Osteoblast (primary cell): ENCODE data around the gene NKPD1. TPM values are rescaled to one million over a fixed set of nuclear protein-coding genes. Genes with fewer than 3 reads are reported as not detected.

Source experiments
- DNase-seq: peaks from one replicate; pipeline ENCODE4 v3.0.0; 2011; ENCODE audit warnings: low spot score, mixed read lengths; ENCODE audit not compliant: insufficient read length; ENCODE audit errors: missing footprints
- H2AFZ ChIP-seq: 2 replicates; pipeline ENCODE4 v1.6.0; 2011; ENCODE audit warnings: mild to moderate bottlenecking, low read length
- H3K27ac ChIP-seq: 2 replicates; pipeline ENCODE4 v1.5.1; 2011; ENCODE audit warnings: mild to moderate bottlenecking, low read depth, low read length, moderate library complexity
- H3K27me3 ChIP-seq: 2 replicates; pipeline ENCODE4 v1.6.0; 2012; ENCODE audit warnings: mild to moderate bottlenecking, control low read depth, inconsistent platforms, low read length, moderate library complexity; ENCODE audit not compliant: insufficient read depth
- H3K36me3 ChIP-seq: 2 replicates; pipeline ENCODE4 v1.5.1; 2011; ENCODE audit warnings: mild to moderate bottlenecking, low read length, control low read depth, moderate library complexity; ENCODE audit not compliant: insufficient read depth
- H3K4me1 ChIP-seq: 2 replicates; pipeline ENCODE4 v1.5.1; 2011; ENCODE audit warnings: mild to moderate bottlenecking, low read length, control low read depth, moderate library complexity; ENCODE audit not compliant: insufficient read depth
- H3K4me2 ChIP-seq: 2 replicates; pipeline ENCODE4 v1.6.0; 2011; ENCODE audit warnings: mild to moderate bottlenecking, low read length; ENCODE audit not compliant: insufficient read depth
- H3K4me3 ChIP-seq: fragments of 200-600 bp; sonication (generic); 3 replicates; pipeline ENCODE4 v1.5.1; 2012; ENCODE audit warnings: mild to moderate bottlenecking, low read length, inconsistent platforms; ENCODE audit not compliant: insufficient read depth
- H3K79me2 ChIP-seq: 2 replicates; pipeline ENCODE4 v1.6.0; 2012; ENCODE audit warnings: mild to moderate bottlenecking, low read length, control low read depth, inconsistent platforms; ENCODE audit not compliant: insufficient read depth
- H3K9me3 ChIP-seq: 2 replicates; pipeline ENCODE4 v1.5.1; 2011; ENCODE audit warnings: low read depth, low read length, control low read depth
- H4K20me1 ChIP-seq: 2 replicates; pipeline ENCODE4 v1.6.0; 2012; ENCODE audit warnings: mild to moderate bottlenecking, low read length, control low read depth; ENCODE audit not compliant: insufficient read depth
- total RNA-seq: library from RNA; depleted of rRNA; stranded (reverse); fragments of >200 nt; gene quantifications from 2 replicates; pipeline ENCODE4 v1.2.3, GENCODE V29; 2012
- TF ChIP-seq, protein P1 (sequence below): IDR thresholded peaks from 2 replicates; pipeline ENCODE4 v1.5.1; 2011; ENCODE audit warnings: mild to moderate bottlenecking, low read depth, low read length, moderate library complexity; ENCODE audit errors: extremely low read depth

Gene NKPD1
- total RNA-seq, 1 donor = not detected

DNA sequence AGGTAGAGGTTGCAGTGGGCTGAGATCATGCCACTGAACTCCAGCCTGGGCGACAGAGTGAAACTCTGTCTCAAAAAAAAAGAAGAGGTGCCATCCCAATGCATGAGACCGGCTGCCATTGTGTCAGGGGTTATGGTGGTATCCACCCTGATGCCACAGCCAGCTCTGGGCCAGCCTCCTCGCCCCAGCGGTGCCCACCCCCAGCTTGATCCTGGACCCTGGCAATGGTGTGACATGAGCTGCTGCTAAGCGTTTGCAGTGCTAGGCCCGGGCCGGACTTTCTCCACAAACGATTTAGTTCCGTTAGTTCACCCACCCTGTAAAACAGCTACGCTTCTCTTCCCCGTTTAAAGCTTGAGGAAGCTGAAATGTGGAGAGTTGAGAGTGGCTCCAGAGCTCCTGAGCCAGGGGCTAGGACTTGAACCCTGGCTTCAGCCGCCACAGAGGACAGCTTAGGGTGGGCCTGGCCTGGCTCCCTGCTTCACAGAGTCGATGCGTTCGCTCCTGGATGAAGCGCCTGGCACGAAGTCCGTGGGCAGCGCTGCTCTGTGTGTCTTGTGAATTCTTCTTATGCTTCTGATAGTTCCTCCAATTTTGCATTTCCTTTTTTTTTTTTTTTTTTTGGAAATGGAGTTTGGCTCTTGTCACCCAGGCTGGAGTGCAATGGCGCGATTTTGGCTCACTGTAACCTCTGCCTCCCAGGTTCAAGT is 25.5 kb downstream of the NKPD1 start:
- Histone ChIP-seq H4K20me1 (peaks cover 42% of the 10 kb centered on the region), H3K4me2 (no peak overlapping the region), H2AFZ (no peak overlapping the region), H3K27ac (no peak overlapping the region), H3K9me3 (no peaks in the 10 kb centered on the region), H3K4me1 (peaks cover 3% of the 10 kb centered on the region), H3K36me3 (no peaks in the 10 kb centered on the region), H3K79me2 (peaks cover 86% of the 10 kb centered on the region), H3K27me3 (no peaks in the 10 kb centered on the region), H3K4me3 (no peak overlapping the region)
- DNase-seq = peak; percentile 58
- TF ChIP-seq, protein P1, sequence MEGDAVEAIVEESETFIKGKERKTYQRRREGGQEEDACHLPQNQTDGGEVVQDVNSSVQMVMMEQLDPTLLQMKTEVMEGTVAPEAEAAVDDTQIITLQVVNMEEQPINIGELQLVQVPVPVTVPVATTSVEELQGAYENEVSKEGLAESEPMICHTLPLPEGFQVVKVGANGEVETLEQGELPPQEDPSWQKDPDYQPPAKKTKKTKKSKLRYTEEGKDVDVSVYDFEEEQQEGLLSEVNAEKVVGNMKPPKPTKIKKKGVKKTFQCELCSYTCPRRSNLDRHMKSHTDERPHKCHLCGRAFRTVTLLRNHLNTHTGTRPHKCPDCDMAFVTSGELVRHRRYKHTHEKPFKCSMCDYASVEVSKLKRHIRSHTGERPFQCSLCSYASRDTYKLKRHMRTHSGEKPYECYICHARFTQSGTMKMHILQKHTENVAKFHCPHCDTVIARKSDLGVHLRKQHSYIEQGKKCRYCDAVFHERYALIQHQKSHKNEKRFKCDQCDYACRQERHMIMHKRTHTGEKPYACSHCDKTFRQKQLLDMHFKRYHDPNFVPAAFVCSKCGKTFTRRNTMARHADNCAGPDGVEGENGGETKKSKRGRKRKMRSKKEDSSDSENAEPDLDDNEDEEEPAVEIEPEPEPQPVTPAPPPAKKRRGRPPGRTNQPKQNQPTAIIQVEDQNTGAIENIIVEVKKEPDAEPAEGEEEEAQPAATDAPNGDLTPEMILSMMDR = no peak

DNA sequence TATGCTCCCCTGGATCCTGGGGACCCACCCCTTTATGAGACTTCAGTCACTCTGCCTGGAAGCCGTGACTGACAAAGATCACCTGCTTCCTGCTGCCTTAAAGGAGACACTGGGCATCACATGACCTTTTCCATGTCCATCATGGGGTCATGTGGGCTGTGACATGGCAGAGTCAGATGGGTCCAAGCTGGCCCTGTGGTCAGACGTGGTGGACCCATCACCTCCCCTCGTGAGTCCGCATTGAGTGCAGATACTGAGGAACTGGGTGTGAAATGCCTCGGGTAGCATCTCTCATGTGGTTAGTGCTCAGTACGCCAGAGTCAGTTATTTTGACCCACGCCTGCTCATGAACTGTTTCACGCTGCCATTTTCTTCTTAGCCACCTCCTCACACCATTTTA is 27.1 kb downstream of the NKPD1 start:
- Histone ChIP-seq H2AFZ (no peak overlapping the region), H3K4me3 (no peak overlapping the region), H3K4me1 (peaks cover 3% of the 10 kb centered on the region), H3K27me3 (no peaks in the 10 kb centered on the region), H3K9me3 (no peaks in the 10 kb centered on the region), H3K36me3 (no peaks in the 10 kb centered on the region), H3K79me2 (peaks cover 91% of the 10 kb centered on the region), H3K27ac (no peak overlapping the region), H3K4me2 (no peak overlapping the region), H4K20me1 (peaks cover 56% of the 10 kb centered on the region)
- TF ChIP-seq, protein P1 = no peak
- DNase-seq = peak; percentile 37

DNA sequence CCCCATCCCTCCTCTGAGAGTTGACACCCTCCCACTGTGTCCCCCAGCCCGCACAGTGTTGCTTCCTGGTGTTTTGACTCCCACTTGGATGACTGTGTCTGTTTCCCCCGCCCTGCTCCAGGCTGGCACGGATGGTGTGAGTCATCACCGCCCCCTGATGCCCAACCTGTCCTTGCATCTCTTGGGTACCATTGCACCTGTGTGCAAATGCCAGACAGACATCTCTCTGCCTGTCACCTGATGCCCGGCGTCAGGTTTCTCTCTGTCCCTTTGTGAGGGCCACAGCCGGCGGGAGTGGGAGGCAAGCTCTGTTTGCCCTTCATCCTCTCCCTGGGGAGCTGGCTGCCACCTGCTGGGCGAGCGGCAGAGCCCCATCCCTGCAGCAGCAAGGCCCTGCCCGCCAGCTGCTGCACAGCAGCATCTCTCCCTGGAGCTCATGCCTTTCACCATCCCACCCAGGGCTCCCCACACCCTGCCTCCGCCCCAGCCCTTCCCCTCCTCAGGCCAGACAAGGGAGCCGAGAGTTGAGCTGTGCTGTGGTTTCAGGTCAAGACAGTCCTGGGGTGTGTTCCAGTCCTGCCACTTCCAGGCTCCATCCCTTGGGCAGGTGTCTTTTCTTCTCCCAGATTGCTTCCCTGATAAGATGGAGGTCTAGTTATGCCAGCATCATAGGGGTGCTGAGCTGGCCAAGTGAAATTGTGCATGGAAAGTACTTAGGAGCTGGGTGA is 29.7 kb downstream of the NKPD1 start:
- no peaks in the 10 kb centered on the region for H3K36me3 ChIP-seq
- no peak overlapping the region for H3K4me2 ChIP-seq
- H3K27me3 ChIP-seq = no peaks in the 10 kb centered on the region
- H2AFZ ChIP-seq = no peak overlapping the region
- peaks cover 89% of the 10 kb centered on the region for H3K79me2 ChIP-seq
- no peak overlapping the region for H3K4me3 ChIP-seq
- H3K9me3 ChIP-seq = no peaks in the 10 kb centered on the region
- DNase-seq = peak; percentile 75
- peaks cover 59% of the 10 kb centered on the region for H4K20me1 ChIP-seq
- peaks cover 3% of the 10 kb centered on the region for H3K4me1 ChIP-seq
- TF ChIP-seq, protein P1 = peak; percentile 12
- no peak overlapping the region for H3K27ac ChIP-seq

DNA sequence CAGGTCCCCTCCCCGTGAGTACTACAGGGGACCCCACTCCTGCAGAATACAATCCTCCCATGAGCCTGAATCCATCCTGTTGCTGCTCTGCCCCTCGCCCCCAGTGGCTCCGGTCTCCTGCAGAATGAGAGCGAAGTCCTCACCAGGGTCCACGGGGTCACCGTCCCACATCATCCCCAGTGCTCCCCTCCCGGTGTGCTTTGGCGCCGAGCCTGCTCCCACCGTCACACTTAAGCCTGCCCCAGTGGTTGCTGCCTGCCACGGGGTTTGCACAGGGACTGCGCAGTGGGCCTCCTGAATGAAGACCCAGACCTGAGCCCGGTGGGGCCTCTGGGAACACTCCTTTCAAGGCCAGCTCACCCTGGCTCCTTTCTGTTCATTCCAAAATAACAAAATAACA is 30.5 kb downstream of the NKPD1 start:
- no peak for DNase-seq
- Histone ChIP-seq H3K9me3 (no peaks in the 10 kb centered on the region), H2AFZ (no peak overlapping the region), H3K4me3 (no peak overlapping the region), H3K27me3 (no peaks in the 10 kb centered on the region), H3K27ac (no peak overlapping the region), H3K4me1 (peaks cover 3% of the 10 kb centered on the region), H3K79me2 (peaks cover 91% of the 10 kb centered on the region), H3K4me2 (no peak overlapping the region), H4K20me1 (peaks cover 67% of the 10 kb centered on the region), H3K36me3 (no peaks in the 10 kb centered on the region)
- TF ChIP-seq, protein P1 = no peak
